ENCODE data around the gene KRTAP17-1. TPM values are rescaled to one million over a fixed set of nuclear protein-coding genes. Genes with fewer than 3 reads are reported as not detected.

KRTAP17-1 gene
- polyA plus RNA-seq, 1 of the 3 experiments (the other 2 are of a cell fraction) = not detected

DNA sequence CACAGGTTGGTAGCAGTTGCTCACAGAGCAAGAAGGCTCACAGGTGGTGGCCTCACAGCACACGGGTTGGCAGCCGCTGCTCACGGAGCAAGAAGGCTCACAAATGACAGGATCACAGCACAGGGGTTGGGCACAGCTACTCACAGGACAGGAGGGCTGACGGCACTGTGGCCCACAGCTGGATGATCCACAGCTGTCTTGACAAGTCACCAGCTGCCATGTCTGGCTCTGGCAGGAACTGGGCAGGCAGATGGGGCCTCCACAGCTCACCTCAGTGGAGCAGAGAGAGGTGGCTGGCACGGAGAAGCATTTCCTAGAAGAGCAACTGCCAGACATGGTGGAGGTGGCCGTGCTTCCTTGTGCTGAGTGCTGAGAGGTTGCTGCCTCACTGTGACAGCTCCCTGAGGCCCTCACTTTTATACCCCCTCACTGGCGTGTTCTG is 6.6 kb downstream of the KRTAP17-1 start, which contains the start of gene KRTAP16-1:
Gene KRTAP16-1, minus strand, starts transcription at position 392 of the 442 bp plus-strand sequence. Its CDS starts 56 bp downstream, at position 336.
- 31% methylated on average over 6 of the region's 7 CpGs for WGBS (ENCODE audit: low lambda C conversion rate)
- CTCF ChIA-PET = interaction anchor here (2.5 to 3.0 kb wide), 2 partner anchors 13 to 20 kb away, joined by 9 to 16 read pairs; no protein-coding TSS in a partner anchor
- H3F3A ChIP-seq (replicated peaks; ENCODE audit: insufficient read depth) = no peaks in the 10 kb centered on the region

DNA sequence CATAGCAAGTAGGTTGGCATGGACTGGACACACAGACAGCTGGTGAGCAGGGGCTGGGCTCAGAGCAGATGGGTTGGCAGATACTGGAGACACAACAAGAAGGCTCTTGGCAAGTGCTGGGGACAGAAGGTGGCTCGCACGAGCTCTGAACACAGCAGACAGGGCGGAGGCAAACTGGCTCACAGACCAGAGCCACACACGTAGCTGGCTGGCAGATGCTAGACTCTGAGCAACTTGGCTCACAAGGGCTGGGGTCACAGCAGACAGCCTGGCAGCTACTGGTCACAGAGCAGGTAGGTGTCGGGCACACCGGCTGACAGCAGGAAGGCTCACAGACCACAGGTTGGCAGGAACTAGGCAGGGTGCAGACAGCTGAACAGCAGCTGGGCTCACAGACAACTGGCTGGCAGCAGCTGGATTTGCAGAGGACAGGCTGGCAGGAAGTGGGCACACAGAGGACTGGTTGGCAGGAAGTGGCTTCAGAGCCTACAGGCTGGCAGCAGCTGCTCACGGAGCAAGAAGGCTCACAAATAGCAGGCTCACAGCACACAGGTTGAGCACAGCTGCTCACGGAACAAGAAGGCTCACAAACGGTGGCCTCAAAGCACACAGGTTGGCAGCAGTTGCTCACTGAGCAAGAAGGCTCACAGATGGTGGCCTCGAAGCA is 7.1 kb downstream of the KRTAP17-1 start:
- WGBS (ENCODE audit: low lambda C conversion rate) = 22% methylated on average over 6 of the region's 10 CpGs
- no peak for TF ChIP-seq USF1 (IDR thresholded peaks at IDR 0.05; ENCODE audit: borderline replicate concordance, low read depth)
- no peak for TF ChIP-seq CHD2 (IDR thresholded peaks at IDR 0.05; ENCODE audit: low read length, partially characterized antibody)
- no peak for TF ChIP-seq RCOR1 (IDR thresholded peaks at IDR 0.05; ENCODE audit: low read length)
- no peak for TF ChIP-seq FOXJ3 (CRISPR knock-in tag; IDR thresholded peaks at IDR 0.05)
- TF ChIP-seq, protein P1, sequence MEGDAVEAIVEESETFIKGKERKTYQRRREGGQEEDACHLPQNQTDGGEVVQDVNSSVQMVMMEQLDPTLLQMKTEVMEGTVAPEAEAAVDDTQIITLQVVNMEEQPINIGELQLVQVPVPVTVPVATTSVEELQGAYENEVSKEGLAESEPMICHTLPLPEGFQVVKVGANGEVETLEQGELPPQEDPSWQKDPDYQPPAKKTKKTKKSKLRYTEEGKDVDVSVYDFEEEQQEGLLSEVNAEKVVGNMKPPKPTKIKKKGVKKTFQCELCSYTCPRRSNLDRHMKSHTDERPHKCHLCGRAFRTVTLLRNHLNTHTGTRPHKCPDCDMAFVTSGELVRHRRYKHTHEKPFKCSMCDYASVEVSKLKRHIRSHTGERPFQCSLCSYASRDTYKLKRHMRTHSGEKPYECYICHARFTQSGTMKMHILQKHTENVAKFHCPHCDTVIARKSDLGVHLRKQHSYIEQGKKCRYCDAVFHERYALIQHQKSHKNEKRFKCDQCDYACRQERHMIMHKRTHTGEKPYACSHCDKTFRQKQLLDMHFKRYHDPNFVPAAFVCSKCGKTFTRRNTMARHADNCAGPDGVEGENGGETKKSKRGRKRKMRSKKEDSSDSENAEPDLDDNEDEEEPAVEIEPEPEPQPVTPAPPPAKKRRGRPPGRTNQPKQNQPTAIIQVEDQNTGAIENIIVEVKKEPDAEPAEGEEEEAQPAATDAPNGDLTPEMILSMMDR (IDR thresholded peaks at IDR 0.05) = no peak
- Histone ChIP-seq H3K4me3 (ENCODE audit: low read depth in 2 of 2, low read length in 1 of 2) (no peak overlapping the region), H3K9me3 (no peaks in the 10 kb centered on the region), H3K4me1 (ENCODE audit: control insufficient read depth in 1 of 2, insufficient read depth in 2 of 2, low read depth in 1 of 2, low read length in 1 of 2) (peaks cover 0 to 13% of the 10 kb centered on the region in 2 experiments; a peak in 1 of 4 replicates), H3K79me2 (ENCODE audit: insufficient read depth) (no peaks in the 10 kb centered on the region), H3F3A (replicated peaks; ENCODE audit: insufficient read depth) (no peaks in the 10 kb centered on the region), H3K27ac (ENCODE audit: low read depth in 2 of 2, low read length in 1 of 2) (no peak overlapping the region; a peak in 1 of 4 replicates), H3K9ac (no peak overlapping the region), H3K4me2 (no peak overlapping the region), H4K20me1 (ENCODE audit: insufficient read depth) (no peaks in the 10 kb centered on the region), H3K9me2 (no peaks in the 10 kb centered on the region), H2AFZ (ENCODE audit: low read depth) (no peak overlapping the region), H3K27me3 (ENCODE audit: insufficient read depth) (peaks cover 23% of the 10 kb centered on the region; the same call in 1 of the 2 replicates), H3K36me3 (replicated peaks in 1 of 2; ENCODE audit: control insufficient read depth in 1 of 2, insufficient read depth in 2 of 2, low read length in 1 of 2) (no peaks in the 10 kb centered on the region)
- no peak for DNase-seq
- ChIA-PET CTCF (interaction anchor here (2.5 to 3.0 kb wide), 2 partner anchors 14 to 21 kb away, joined by 9 to 16 read pairs; no protein-coding TSS in a partner anchor), POLR2A (no interaction called here)

More for the DNA sequence above, 6.6 kb downstream of the KRTAP17-1 start, which contains the start of gene KRTAP16-1:
- Histone ChIP-seq H3K36me3 (replicated peaks in 1 of 2; ENCODE audit: control insufficient read depth in 1 of 2, insufficient read depth in 2 of 2, low read length in 1 of 2) (no peaks in the 10 kb centered on the region), H3K4me3 (ENCODE audit: low read depth in 2 of 2, low read length in 1 of 2) (no peak within 1 kb of the TSS), H2AFZ (ENCODE audit: low read depth) (no peak within 1 kb of the TSS), H3K9me2 (no peaks in the 10 kb centered on the region), H3K4me2 (no peak within 1 kb of the TSS), H3K27me3 (ENCODE audit: insufficient read depth) (peaks cover 20% of the 10 kb centered on the region), H4K20me1 (ENCODE audit: insufficient read depth) (no peaks in the 10 kb centered on the region), H3K9me3 (no peaks in the 10 kb centered on the region), H3K27ac (ENCODE audit: low read depth in 2 of 2, low read length in 1 of 2) (no peak within 1 kb of the TSS; a peak in 1 of 4 replicates), H3K79me2 (ENCODE audit: insufficient read depth) (no peaks in the 10 kb centered on the region), H3K4me1 (ENCODE audit: control insufficient read depth in 1 of 2, insufficient read depth in 2 of 2, low read depth in 1 of 2, low read length in 1 of 2) (peaks cover 0 to 13% of the 10 kb centered on the region in 2 experiments; a peak in 1 of 4 replicates), H3K9ac (no peak within 1 kb of the TSS)
- POLR2A ChIA-PET = no interaction called here
- TF ChIP-seq MEF2A (IDR thresholded peaks at IDR 0.05; ENCODE audit: borderline replicate concordance, low read depth) (no peak), GABPA (IDR thresholded peaks at IDR 0.05; ENCODE audit: low read depth) (no peak), RXRA (IDR thresholded peaks at IDR 0.05; ENCODE audit: borderline replicate concordance, low read depth) (no peak), TAF1 (IDR thresholded peaks at IDR 0.05; ENCODE audit: borderline replicate concordance, low read depth, low read length) (no peak), POLR2AphosphoS5 (IDR thresholded peaks at IDR 0.05; ENCODE audit: low read depth, low read length) (no peak), RCOR1 (IDR thresholded peaks at IDR 0.05; ENCODE audit: low read length) (no peak), MAX (IDR thresholded peaks at IDR 0.05; ENCODE audit: low read depth) (no peak), FOXJ3 (CRISPR knock-in tag; IDR thresholded peaks at IDR 0.05) (no peak), ELF1 (IDR thresholded peaks at IDR 0.05) (no peak), NFIC (IDR thresholded peaks at IDR 0.05; ENCODE audit: borderline replicate concordance) (no peak), EP300 (IDR thresholded peaks at IDR 0.05; ENCODE audit: borderline replicate concordance in 1 of 2, low read depth in 1 of 2, low read length in 1 of 2) (no peak), FOSL2 (IDR thresholded peaks at IDR 0.05; ENCODE audit: borderline replicate concordance, low read depth) (no peak)
- TF ChIP-seq, protein P2, sequence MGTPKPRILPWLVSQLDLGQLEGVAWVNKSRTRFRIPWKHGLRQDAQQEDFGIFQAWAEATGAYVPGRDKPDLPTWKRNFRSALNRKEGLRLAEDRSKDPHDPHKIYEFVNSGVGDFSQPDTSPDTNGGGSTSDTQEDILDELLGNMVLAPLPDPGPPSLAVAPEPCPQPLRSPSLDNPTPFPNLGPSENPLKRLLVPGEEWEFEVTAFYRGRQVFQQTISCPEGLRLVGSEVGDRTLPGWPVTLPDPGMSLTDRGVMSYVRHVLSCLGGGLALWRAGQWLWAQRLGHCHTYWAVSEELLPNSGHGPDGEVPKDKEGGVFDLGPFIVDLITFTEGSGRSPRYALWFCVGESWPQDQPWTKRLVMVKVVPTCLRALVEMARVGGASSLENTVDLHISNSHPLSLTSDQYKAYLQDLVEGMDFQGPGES (IDR thresholded peaks at IDR 0.05; ENCODE audit: low read depth, low read length) = no peak
- TF ChIP-seq, protein P1 (IDR thresholded peaks at IDR 0.05) = no peak
- no peak for DNase-seq

All from SK-N-SH (cell line).